ENCODE results near the gene PTGIR. TPM values are rescaled to one million over a fixed set of nuclear protein-coding genes. Genes with fewer than 3 reads are reported as not detected.
A peak's percentile ranks its signal among the peaks of the same experiment; 100 is the strongest.

Gene PTGIR
- polyA plus RNA-seq, 2 of the 4 experiments (the other 2 are of a cell fraction) = 0.06 TPM; not detected in 1

GRCh38 chr19:46631481-46631880, 6.6 kb upstream of the PTGIR start:
- no peak for ATAC-seq
- Histone ChIP-seq H3K27ac (no peak overlapping the region), H3K4me3 (no peak overlapping the region), H3K4me2 (no peak overlapping the region), H3K9me3 (no peaks in the 10 kb centered on the region), H3K4me1 (peaks cover 17% of the 10 kb centered on the region)
- TF ChIP-seq NR3C1 (IDR thresholded peaks at IDR 0.05) = no peak
- TF ChIP-seq FOSB (CRISPR knock-in tag; IDR thresholded peaks at IDR 0.05) = no peak
- no peak for TF ChIP-seq E2F6 (IDR thresholded peaks at IDR 0.05; ENCODE audit: borderline replicate concordance, low read depth)
- no peak for TF ChIP-seq GATA3 (IDR thresholded peaks at IDR 0.05; ENCODE audit: borderline replicate concordance)
- no peak for FAIRE-seq
- DNase-seq (ENCODE audit: low read depth in 1 of 2, low spot score in 1 of 2) = no peak
- CTCF ChIA-PET = interaction anchor here (1.1 to 28.7 kb wide), 7 partner anchors 24 to 117 kb away, joined by 3 to 737 read pairs (median 6); partner anchors contain the start of genes CALM3 and DACT3
- 72% methylated on average over 6 of the region's 6 CpGs for WGBS (ENCODE audit: missing lambda C conversion rate)
- POLR2A ChIA-PET = no interaction called here

DNA sequence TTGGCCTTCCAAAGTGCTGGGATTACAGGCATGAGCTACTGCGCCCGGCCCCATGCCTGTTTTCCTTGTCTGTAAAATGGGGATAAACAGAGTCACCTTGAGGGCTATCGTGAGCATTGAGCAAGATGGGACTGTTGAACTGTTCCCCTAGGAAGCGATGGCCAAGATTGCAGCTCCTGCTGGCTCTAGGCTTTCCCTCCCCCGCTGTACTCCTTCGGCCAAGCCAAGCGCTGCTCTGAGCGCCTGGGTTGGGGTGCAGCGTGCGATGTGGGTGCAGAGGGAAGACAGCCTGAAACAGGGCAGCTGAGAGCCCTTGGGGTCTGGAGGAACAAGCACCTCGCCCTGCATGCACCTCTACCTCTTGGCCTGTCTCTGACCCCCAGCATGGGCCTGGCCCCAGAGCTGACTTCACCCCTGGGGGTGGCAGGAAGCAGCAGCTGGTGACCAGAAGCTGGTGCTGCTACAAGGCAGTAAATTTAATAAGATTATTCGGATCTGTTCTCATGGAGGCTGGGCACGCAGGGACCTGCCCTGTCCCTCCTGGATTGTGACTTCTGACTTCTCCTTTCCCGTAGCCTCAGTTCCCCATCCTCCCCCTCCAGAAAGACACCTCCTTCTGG, 5.8 kb upstream of the PTGIR start:
- 88% methylated on average over 14 of the region's 14 CpGs for WGBS (ENCODE audit: missing lambda C conversion rate)
- no peak for FAIRE-seq
- POLR2A ChIA-PET = no interaction called here

GRCh38 chr19:46629546-46630025, 4.7 kb upstream of the PTGIR start:
- WGBS (ENCODE audit: missing lambda C conversion rate) = 90% methylated on average over 15 of the region's 15 CpGs
- Histone ChIP-seq H3K27ac (no peak overlapping the region), H3K4me3 (no peak overlapping the region), H3K4me1 (peaks cover 23% of the 10 kb centered on the region), H3K9me3 (no peaks in the 10 kb centered on the region), H3K4me2 (no peak overlapping the region)
- FAIRE-seq (no peak), ATAC-seq (no peak), DNase-seq (ENCODE audit: low read depth in 1 of 2, low spot score in 1 of 2) (no peak)
- POLR2A ChIA-PET = interaction anchor here (0.6 kb wide), 1 partner anchor 484 kb away, joined by 9 read pairs; the partner anchor contains the start of gene ZC3H4
- CTCF ChIA-PET = interaction anchor here (0.8 to 28.7 kb wide), 4 partner anchors 13 to 113 kb away, joined by 3 to 737 read pairs (median 102); partner anchors contain the start of genes CALM3 and DACT3
- no peak for TF ChIP-seq KDM5A (IDR thresholded peaks at IDR 0.05)
- TF ChIP-seq NPAS2 (CRISPR knock-in tag; IDR thresholded peaks at IDR 0.05; ENCODE audit: borderline replicate concordance) = no peak
- no peak for TF ChIP-seq SMC3 (IDR thresholded peaks at IDR 0.05)
- no peak for TF ChIP-seq SREBF2 (IDR thresholded peaks at IDR 0.05)
- no peak for TF ChIP-seq JUNB (IDR thresholded peaks at IDR 0.05)
- no peak for TF ChIP-seq RFX5 (IDR thresholded peaks at IDR 0.05)
- TF ChIP-seq, protein P1, sequence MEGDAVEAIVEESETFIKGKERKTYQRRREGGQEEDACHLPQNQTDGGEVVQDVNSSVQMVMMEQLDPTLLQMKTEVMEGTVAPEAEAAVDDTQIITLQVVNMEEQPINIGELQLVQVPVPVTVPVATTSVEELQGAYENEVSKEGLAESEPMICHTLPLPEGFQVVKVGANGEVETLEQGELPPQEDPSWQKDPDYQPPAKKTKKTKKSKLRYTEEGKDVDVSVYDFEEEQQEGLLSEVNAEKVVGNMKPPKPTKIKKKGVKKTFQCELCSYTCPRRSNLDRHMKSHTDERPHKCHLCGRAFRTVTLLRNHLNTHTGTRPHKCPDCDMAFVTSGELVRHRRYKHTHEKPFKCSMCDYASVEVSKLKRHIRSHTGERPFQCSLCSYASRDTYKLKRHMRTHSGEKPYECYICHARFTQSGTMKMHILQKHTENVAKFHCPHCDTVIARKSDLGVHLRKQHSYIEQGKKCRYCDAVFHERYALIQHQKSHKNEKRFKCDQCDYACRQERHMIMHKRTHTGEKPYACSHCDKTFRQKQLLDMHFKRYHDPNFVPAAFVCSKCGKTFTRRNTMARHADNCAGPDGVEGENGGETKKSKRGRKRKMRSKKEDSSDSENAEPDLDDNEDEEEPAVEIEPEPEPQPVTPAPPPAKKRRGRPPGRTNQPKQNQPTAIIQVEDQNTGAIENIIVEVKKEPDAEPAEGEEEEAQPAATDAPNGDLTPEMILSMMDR (IDR thresholded peaks at IDR 0.05) = no peak
- no peak for TF ChIP-seq REST (IDR thresholded peaks at IDR 0.05)
- TF ChIP-seq HOXB5 (CRISPR knock-in tag; IDR thresholded peaks at IDR 0.05) = no peak
- TF ChIP-seq ZSCAN20 (CRISPR knock-in tag; IDR thresholded peaks at IDR 0.05) = no peak
- TF ChIP-seq POLR2AphosphoS2 (conservative IDR thresholded peaks at IDR 0.05; ENCODE audit: low read length) = no peak
- no peak for TF ChIP-seq JUN (IDR thresholded peaks at IDR 0.05)
- no peak for TF ChIP-seq BHLHE40 (IDR thresholded peaks at IDR 0.05; ENCODE audit: low read depth, low read length)
- no peak for TF ChIP-seq TFCP2L1 (CRISPR knock-in tag; IDR thresholded peaks at IDR 0.05)
- TF ChIP-seq RNF2 (IDR thresholded peaks at IDR 0.05; ENCODE audit: borderline replicate concordance, low read depth) = no peak
- no peak for TF ChIP-seq POLR2A (IDR thresholded peaks at IDR 0.05; ENCODE audit: low read length)
- no peak for TF ChIP-seq HOXB13 (CRISPR knock-in tag; IDR thresholded peaks at IDR 0.05; ENCODE audit: low read depth)

More for the DNA sequence above, 5.8 kb upstream of the PTGIR start:
- H3K4me1 ChIP-seq = peaks cover 19% of the 10 kb centered on the region
- H3K27ac ChIP-seq = 0 out of 6 replicates have a peak overlapping the region, but pooled peaks of 1 of the 2 experiments have one; percentile 5
- CTCF ChIA-PET = interaction anchor here (0.8 to 28.7 kb wide), 7 partner anchors 23 to 114 kb away, joined by 3 to 737 read pairs (median 3); partner anchors contain the start of genes CALM3 and DACT3
- no peaks in the 10 kb centered on the region for H3K9me3 ChIP-seq
- DNase-seq (ENCODE audit: low read depth in 1 of 2, low spot score in 1 of 2) = no peak
- TF ChIP-seq NPAS2 (CRISPR knock-in tag; IDR thresholded peaks at IDR 0.05; ENCODE audit: borderline replicate concordance) (no peak), CBX2 (IDR thresholded peaks at IDR 0.05; ENCODE audit: borderline replicate concordance, low read depth) (no peak), HOXA7 (CRISPR knock-in tag; IDR thresholded peaks at IDR 0.05) (no peak), ESRRA (IDR thresholded peaks at IDR 0.05; ENCODE audit: borderline replicate concordance, low read length) (no peak), CEBPB (IDR thresholded peaks at IDR 0.05) (no peak), CBX8 (IDR thresholded peaks at IDR 0.05) (no peak), MYC (IDR thresholded peaks at IDR 0.05; ENCODE audit: borderline replicate concordance, low read length) (no peak), FOXS1 (CRISPR knock-in tag; IDR thresholded peaks at IDR 0.05) (no peak), KDM1A (IDR thresholded peaks at IDR 0.05; ENCODE audit: low read depth) (no peak), FOSB (CRISPR knock-in tag; IDR thresholded peaks at IDR 0.05) (no peak)
- TF ChIP-seq, protein P2, sequence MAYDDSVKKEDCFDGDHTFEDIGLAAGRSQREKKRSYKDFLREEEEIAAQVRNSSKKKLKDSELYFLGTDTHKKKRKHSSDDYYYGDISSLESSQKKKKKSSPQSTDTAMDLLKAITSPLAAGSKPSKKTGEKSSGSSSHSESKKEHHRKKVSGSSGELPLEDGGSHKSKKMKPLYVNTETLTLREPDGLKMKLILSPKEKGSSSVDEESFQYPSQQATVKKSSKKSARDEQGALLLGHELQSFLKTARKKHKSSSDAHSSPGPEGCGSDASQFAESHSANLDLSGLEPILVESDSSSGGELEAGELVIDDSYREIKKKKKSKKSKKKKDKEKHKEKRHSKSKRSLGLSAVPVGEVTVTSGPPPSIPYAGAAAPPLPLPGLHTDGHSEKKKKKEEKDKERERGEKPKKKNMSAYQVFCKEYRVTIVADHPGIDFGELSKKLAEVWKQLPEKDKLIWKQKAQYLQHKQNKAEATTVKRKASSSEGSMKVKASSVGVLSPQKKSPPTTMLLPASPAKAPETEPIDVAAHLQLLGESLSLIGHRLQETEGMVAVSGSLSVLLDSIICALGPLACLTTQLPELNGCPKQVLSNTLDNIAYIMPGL (CRISPR knock-in tag; IDR thresholded peaks at IDR 0.05; ENCODE audit: borderline replicate concordance) = no peak
- no peak overlapping the region for H3K4me2 ChIP-seq
- no peak overlapping the region for H3K4me3 ChIP-seq
- ATAC-seq = no peak

Data from A549 (cell line).